Stimulated activated CD4-positive, alpha-beta T cell treated with anti-CD3 and anti-CD28 coated beads, Interleukin-12 subunit alpha, Interleukin-12 subunit beta, amount 100 ng/mL, for 48 hours (primary cell): ENCODE results near the gene RGP1.

Experiments used
- DNase-seq, 3 donors: peaks; one replicate each; pipeline ENCODE4 v3.0.0-alpha.2; 2020; ENCODE audit warnings: low read depth in 2 of 3, low spot score in 1 of 3

Gene RGP1

GRCh38 chr9:35801328-35802128 lies 52.4 kb downstream of the RGP1 start:
- DNase-seq: no peak

- DNase-seq: no peak
These were observed 57.0 kb downstream of the RGP1 start for GRCh38 chr9:35806101-35806500.
